ENCODE measurements around the gene FAM114A2. TPM values are rescaled to one million over a fixed set of nuclear protein-coding genes. Genes with fewer than 3 reads are reported as not detected.

Gene FAM114A2
- total and polyA plus RNA-seq, 8 donors: 33.4 to 37.7 (median 35.3) TPM

GRCh38 chr5:153957205-153957604 lies 81.5 kb downstream of the FAM114A2 start:
- Histone ChIP-seq H3K27ac (no peak overlapping the region), H3K4me3 (no peak overlapping the region), H3K9me3 (no peaks in the 10 kb centered on the region), H3K27me3 (no peaks in the 10 kb centered on the region), H3K4me1 (no peaks in the 10 kb centered on the region), H3K36me3 (no peaks in the 10 kb centered on the region)
- DNase-seq (no peak), ATAC-seq (no peak)
- intact Hi-C loops (cut with DNase I): no loop called here
- TF ChIP-seq CTCF (IDR thresholded peaks at IDR 0.05): no peak

GRCh38 chr5:153953411-153953810 lies 85.3 kb downstream of the FAM114A2 start:
- intact Hi-C loops (cut with DNase I): no loop called here
- Histone ChIP-seq H3K27me3 (no peaks in the 10 kb centered on the region), H3K27ac (no peak overlapping the region), H3K9me3 (no peaks in the 10 kb centered on the region), H3K36me3 (no peaks in the 10 kb centered on the region), H3K4me3 (no peak overlapping the region), H3K4me1 (no peaks in the 10 kb centered on the region)
- DNase-seq: no peak
- TF ChIP-seq CTCF (IDR thresholded peaks at IDR 0.05): no peak
- no peak for ATAC-seq

- Histone ChIP-seq H3K9me3 (no peaks in the 10 kb centered on the region), H3K27ac (no peak overlapping the region), H3K27me3 (no peaks in the 10 kb centered on the region), H3K4me1 (no peaks in the 10 kb centered on the region), H3K4me3 (no peak overlapping the region), H3K36me3 (no peaks in the 10 kb centered on the region)
- no peak for TF ChIP-seq CTCF (IDR thresholded peaks at IDR 0.05)
- intact Hi-C loops (cut with DNase I): no loop called here
- ATAC-seq (peak; percentile 36), DNase-seq (no peak)
Measured at GRCh38 chr5:153952893-153953292, 85.8 kb downstream of the FAM114A2 start.

GRCh38 chr5:153952057-153952456 lies 86.7 kb downstream of the FAM114A2 start:
- ATAC-seq (no peak), DNase-seq (no peak)
- Histone ChIP-seq H3K27me3 (no peaks in the 10 kb centered on the region), H3K36me3 (no peaks in the 10 kb centered on the region), H3K27ac (no peak overlapping the region), H3K4me3 (no peak overlapping the region), H3K4me1 (no peaks in the 10 kb centered on the region), H3K9me3 (no peaks in the 10 kb centered on the region)
- intact Hi-C loops (cut with DNase I): no loop called here
- no peak for TF ChIP-seq CTCF (IDR thresholded peaks at IDR 0.05)

- H3K36me3 ChIP-seq: no peaks in the 10 kb centered on the region
- no peak for TF ChIP-seq CTCF (IDR thresholded peaks at IDR 0.05)
- H3K27me3 ChIP-seq: no peaks in the 10 kb centered on the region
- no peak overlapping the region for H3K27ac ChIP-seq
- intact Hi-C loops (cut with DNase I): no loop called here
- peaks cover 0 to 46% of the 10 kb centered on the region in 2 donors for H3K9me3 ChIP-seq
- no peak for DNase-seq
- ATAC-seq: no peak
- H3K4me1 ChIP-seq: no peaks in the 10 kb centered on the region
- H3K4me3 ChIP-seq: no peak overlapping the region
Measured at GRCh38 chr5:153941265-153941664, 97.4 kb downstream of the FAM114A2 start.

Other genes starting within 250 kb of the FAM114A2 start
- gene MFAP3, start 57 bp upstream of the FAM114A2 start, total RNA-seq: 10 to 100 TPM; 34.3 to 35.5 TPM
- gene MFAP3, start 57 bp upstream of the FAM114A2 start, polyA plus RNA-seq (ENCODE audit: insufficient read length in 6 of 6): 10 to 100 TPM; 33.6 to 44.0 (median 37.9) TPM
- 100 to 1,000 TPM in 1 of 2 donors, 10 to 100 TPM in 1; 65.3 to 117 TPM for gene GALNT10, start 151.8 kb upstream of the FAM114A2 start, total RNA-seq
- gene GALNT10, start 151.8 kb upstream of the FAM114A2 start, polyA plus RNA-seq (ENCODE audit: insufficient read length in 6 of 6): 10 to 100 TPM; 21.2 to 27.4 (median 24.1) TPM